Sigmoid colon (tissue), 4 donors: ENCODE data around the gene RAP1A.
"Not testable (repeated sequence)": the region's sequence is repeated elsewhere in the genome, so short reads cannot be mapped to it uniquely, and the experiment has no call there.

Experiments used
- EP300 ChIP-seq, 4 donors: sonication (generic); formaldehyde crosslinking; IDR thresholded peaks; one replicate each; pipeline ENCODE4 v1.6.1; 2017; ENCODE audit warnings: antibody characterized with exemption in 4 of 4
- POLR2A ChIP-seq, 2 donors: fragments of 450-650 bp; IDR thresholded peaks; one replicate each; pipeline ENCODE4 v1.6.1; 2016; ENCODE audit warnings: antibody characterized with exemption in 2 of 2, mild to moderate bottlenecking in 2 of 2, moderate library complexity in 2 of 2
- TF ChIP-seq, protein P1 (sequence below), 4 experiments: fragments of 450-650 bp in 3 of 4; fragments of 200-600 bp in 1 of 4; IDR thresholded peaks; one replicate each; pipeline ENCODE4 v1.5.1; 2016 to 2019; ENCODE audit warnings: antibody characterized with exemption in 4 of 4, mild to moderate bottlenecking in 3 of 4, moderate library complexity in 2 of 4

DNA sequence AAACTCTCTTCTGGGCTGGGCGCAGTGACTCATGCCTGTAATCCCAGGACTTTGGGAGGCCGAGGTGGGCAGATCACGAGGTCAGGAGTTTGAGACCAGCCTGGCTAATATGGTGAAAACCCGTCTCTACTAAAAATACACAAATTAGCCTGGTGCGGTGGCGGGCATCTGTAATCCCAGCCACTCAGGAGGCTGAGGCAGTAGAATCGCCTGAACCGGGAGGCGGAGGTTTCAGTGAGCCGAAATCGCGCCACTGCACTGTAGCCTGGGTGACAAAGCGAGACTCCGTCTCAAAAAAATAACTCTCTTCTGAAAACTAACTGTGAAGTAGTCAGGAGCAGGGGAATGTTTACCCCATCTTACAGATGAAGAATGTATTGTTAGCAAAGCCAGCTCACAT lies 122.7 kb downstream of the RAP1A start:
- TF ChIP-seq, protein P1, sequence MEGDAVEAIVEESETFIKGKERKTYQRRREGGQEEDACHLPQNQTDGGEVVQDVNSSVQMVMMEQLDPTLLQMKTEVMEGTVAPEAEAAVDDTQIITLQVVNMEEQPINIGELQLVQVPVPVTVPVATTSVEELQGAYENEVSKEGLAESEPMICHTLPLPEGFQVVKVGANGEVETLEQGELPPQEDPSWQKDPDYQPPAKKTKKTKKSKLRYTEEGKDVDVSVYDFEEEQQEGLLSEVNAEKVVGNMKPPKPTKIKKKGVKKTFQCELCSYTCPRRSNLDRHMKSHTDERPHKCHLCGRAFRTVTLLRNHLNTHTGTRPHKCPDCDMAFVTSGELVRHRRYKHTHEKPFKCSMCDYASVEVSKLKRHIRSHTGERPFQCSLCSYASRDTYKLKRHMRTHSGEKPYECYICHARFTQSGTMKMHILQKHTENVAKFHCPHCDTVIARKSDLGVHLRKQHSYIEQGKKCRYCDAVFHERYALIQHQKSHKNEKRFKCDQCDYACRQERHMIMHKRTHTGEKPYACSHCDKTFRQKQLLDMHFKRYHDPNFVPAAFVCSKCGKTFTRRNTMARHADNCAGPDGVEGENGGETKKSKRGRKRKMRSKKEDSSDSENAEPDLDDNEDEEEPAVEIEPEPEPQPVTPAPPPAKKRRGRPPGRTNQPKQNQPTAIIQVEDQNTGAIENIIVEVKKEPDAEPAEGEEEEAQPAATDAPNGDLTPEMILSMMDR (IDR thresholded peaks at IDR 0.05), result not testable (repeated sequence)
- TF ChIP-seq EP300, POLR2A (IDR thresholded peaks at IDR 0.05): not testable (repeated sequence)
